ENCODE data around the gene GCN1. TPM values are rescaled to one million over a fixed set of nuclear protein-coding genes. Genes with fewer than 3 reads are reported as not detected.

The GCN1 gene
- total and polyA plus RNA-seq, 10 of the 15 experiments (the other 5 are each of a cell fraction or from before 2014, with no cell fraction given): 10.8 to 150 (median 58.3) TPM

DNA sequence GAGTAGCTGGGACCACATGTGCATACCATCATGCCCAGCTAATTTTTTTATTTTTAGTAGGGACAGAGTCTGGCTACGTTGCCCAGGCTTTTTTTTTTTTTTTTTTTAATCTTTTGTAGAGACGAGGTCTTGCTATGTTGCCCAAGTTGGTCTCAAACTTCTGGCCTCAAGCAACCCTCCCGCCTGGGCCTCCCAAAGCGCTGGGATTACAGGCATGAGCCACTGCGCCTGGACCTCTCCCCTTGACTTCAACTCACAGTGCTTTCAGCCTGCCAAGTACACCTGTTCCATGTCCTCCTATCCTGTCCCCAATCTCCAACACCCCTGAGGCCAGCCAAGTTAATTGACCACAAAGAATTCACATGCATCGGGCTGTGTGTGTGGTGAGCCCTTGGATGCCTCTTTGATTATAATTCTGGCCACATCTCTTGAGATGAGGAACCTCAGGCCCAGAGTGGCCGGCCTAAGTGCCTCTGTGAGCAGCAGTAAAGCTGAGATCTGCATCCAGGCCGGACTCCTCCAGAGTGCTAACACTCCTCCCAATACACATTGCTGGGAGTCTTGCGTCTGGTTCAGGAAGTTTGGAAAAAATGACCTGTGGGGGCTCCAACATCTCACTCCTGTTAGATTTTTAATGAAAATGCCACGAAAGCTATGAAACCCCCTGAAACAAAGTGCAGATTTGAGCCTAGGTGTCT is 84.8 kb downstream of the GCN1 start (continued):
- no peak for TF ChIP-seq REST (IDR thresholded peaks at IDR 0.05; ENCODE audit: low read depth, low read length)

GRCh38 chr12:120106151-120106550 is 88.4 kb downstream of the GCN1 start:
- no peaks in the 10 kb centered on the region for H3K9me3 ChIP-seq (replicated peaks; ENCODE audit: control insufficient read depth, insufficient read depth, low read length)
- H3K36me3 ChIP-seq (ENCODE audit: control insufficient read depth in 2 of 2, insufficient read depth in 2 of 2, low read length in 1 of 2): peaks cover 16 to 38% of the 10 kb centered on the region in 2 experiments; a peak in 3 of 4 replicates
- intact Hi-C loops (cut with micrococcal nuclease; ENCODE audit: unreplicated experiment) (no loop called here), in situ Hi-C loops (cut with MboI) (no loop called here)
- ChIA-PET SMC1A (ENCODE audit: uncharacterized antibody, unreplicated experiment) (interaction anchor here (0.6 kb wide), 2 partner anchors 9 to 27 kb away, joined by 3 read pairs; no protein-coding TSS in a partner anchor), RAD21 (ENCODE audit: unreplicated experiment) (no interaction called here), POLR2A (interaction anchor here (0.6 to 0.9 kb wide), 3 partner anchors 9 to 535 kb away, joined by 3 to 5 read pairs (median 4); no protein-coding TSS in a partner anchor), CTCF (interaction anchor here (0.8 kb wide), 1 partner anchor 10 kb away, joined by 3 read pairs; no protein-coding TSS in a partner anchor)
- WGBS (ENCODE audit: insufficient coverage, insufficient replicate concordance, low lambda C conversion rate, missing lambda C conversion rate): 100% methylated on average over 1 of the region's 1 CpG
- H4K20me1 ChIP-seq (ENCODE audit: control insufficient read depth, insufficient read depth): peaks cover 5% of the 10 kb centered on the region
- peaks cover 30% of the 10 kb centered on the region for H3K4me1 ChIP-seq (ENCODE audit: control insufficient read depth, insufficient read depth, low read length)
- H2AFZ ChIP-seq (ENCODE audit: control insufficient read depth, low read depth, low read length): no peak overlapping the region
- H3K9ac ChIP-seq (ENCODE audit: control insufficient read depth, insufficient read depth, low read length): no peak overlapping the region
- H3K4me2 ChIP-seq (ENCODE audit: control insufficient read depth, insufficient read depth): no peak overlapping the region
- no peaks in the 10 kb centered on the region for H3K27me3 ChIP-seq (replicated peaks in 1 of 2; ENCODE audit: control insufficient read depth in 2 of 2, insufficient read depth in 2 of 2, low read length in 1 of 2)
- H3K27ac ChIP-seq (ENCODE audit: control insufficient read depth, insufficient read depth): no peak overlapping the region
- TSS peak; percentile 65 for BruUV-seq (replicated peaks)
- H3K4me3 ChIP-seq: no peak overlapping the region
- ATAC-seq: no peak
- H3K79me2 ChIP-seq (ENCODE audit: control insufficient read depth, insufficient read depth, low read length): peaks cover 73% of the 10 kb centered on the region
- no peak for FAIRE-seq
- DNase-seq (ENCODE audit: low read depth, low spot score): no peak
- TF ChIP-seq JUND (IDR thresholded peaks at IDR 0.05; ENCODE audit: low read depth, low read length) (no peak), ZBTB40 (IDR thresholded peaks at IDR 0.05; ENCODE audit: borderline replicate concordance) (no peak), POLR2AphosphoS2 (IDR thresholded peaks at IDR 0.05; ENCODE audit: low read depth, low read length) (no peak), BMI1 (IDR thresholded peaks at IDR 0.05; ENCODE audit: borderline replicate concordance) (no peak), TARDBP (IDR thresholded peaks at IDR 0.05; ENCODE audit: borderline replicate concordance) (no peak)
- TF ChIP-seq, protein P1, sequence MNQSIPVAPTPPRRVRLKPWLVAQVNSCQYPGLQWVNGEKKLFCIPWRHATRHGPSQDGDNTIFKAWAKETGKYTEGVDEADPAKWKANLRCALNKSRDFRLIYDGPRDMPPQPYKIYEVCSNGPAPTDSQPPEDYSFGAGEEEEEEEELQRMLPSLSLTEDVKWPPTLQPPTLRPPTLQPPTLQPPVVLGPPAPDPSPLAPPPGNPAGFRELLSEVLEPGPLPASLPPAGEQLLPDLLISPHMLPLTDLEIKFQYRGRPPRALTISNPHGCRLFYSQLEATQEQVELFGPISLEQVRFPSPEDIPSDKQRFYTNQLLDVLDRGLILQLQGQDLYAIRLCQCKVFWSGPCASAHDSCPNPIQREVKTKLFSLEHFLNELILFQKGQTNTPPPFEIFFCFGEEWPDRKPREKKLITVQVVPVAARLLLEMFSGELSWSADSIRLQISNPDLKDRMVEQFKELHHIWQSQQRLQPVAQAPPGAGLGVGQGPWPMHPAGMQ (IDR thresholded peaks at IDR 0.05; ENCODE audit: borderline replicate concordance): no peak
- TF ChIP-seq, protein P2, sequence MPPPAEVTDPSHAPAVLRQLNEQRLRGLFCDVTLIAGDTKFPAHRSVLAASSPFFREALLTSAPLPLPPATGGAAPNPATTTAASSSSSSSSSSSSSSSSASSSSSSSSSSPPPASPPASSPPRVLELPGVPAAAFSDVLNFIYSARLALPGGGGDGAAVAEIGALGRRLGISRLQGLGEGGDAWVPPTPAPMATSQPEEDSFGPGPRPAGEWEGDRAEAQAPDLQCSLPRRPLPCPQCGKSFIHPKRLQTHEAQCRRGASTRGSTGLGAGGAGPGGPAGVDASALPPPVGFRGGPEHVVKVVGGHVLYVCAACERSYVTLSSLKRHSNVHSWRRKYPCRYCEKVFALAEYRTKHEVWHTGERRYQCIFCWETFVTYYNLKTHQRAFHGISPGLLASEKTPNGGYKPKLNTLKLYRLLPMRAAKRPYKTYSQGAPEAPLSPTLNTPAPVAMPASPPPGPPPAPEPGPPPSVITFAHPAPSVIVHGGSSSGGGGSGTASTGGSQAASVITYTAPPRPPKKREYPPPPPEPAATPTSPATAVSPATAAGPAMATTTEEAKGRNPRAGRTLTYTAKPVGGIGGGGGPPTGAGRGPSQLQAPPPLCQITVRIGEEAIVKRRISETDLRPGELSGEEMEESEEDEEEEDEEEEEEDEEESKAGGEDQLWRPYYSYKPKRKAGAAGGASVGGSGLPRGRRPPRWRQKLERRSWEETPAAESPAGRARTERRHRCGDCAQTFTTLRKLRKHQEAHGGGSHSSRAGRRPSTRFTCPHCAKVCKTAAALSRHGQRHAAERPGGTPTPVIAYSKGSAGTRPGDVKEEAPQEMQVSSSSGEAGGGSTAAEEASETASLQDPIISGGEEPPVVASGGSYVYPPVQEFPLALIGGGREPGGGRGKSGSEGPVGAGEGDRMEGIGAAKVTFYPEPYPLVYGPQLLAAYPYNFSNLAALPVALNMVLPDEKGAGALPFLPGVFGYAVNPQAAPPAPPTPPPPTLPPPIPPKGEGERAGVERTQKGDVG (CRISPR knock-in tag; IDR thresholded peaks at IDR 0.05): no peak
